ENCODE data around the gene SNCB. TPM values are rescaled to one million over a fixed set of nuclear protein-coding genes. Genes with fewer than 3 reads are reported as not detected.

The SNCB gene
- total RNA-seq, 1 experiment from 2014 or later = not detected

GRCh38 chr5:176644878-176645670, 14.7 kb upstream of the SNCB start:
- CTCF ChIA-PET = no interaction called here
- Mint-ChIP-seq H3K27ac (ENCODE audit: unreplicated experiment) (no peak overlapping the region), H3K4me3 (ENCODE audit: low read depth, unreplicated experiment) (no peak overlapping the region), H3K27me3 (ENCODE audit: unreplicated experiment) (no peaks in the 10 kb centered on the region), H3K36me3 (ENCODE audit: insufficient read depth, unreplicated experiment) (peaks cover 28% of the 10 kb centered on the region), H3K9me3 (ENCODE audit: low read depth, unreplicated experiment) (no peaks in the 10 kb centered on the region), H3K4me1 (ENCODE audit: low read depth, unreplicated experiment) (peaks cover 11% of the 10 kb centered on the region)
- DNase-seq = no peak
- intact Hi-C loops (cut with micrococcal nuclease; ENCODE audit: unreplicated experiment) = no loop called here
- TF ChIP-seq, protein P1, sequence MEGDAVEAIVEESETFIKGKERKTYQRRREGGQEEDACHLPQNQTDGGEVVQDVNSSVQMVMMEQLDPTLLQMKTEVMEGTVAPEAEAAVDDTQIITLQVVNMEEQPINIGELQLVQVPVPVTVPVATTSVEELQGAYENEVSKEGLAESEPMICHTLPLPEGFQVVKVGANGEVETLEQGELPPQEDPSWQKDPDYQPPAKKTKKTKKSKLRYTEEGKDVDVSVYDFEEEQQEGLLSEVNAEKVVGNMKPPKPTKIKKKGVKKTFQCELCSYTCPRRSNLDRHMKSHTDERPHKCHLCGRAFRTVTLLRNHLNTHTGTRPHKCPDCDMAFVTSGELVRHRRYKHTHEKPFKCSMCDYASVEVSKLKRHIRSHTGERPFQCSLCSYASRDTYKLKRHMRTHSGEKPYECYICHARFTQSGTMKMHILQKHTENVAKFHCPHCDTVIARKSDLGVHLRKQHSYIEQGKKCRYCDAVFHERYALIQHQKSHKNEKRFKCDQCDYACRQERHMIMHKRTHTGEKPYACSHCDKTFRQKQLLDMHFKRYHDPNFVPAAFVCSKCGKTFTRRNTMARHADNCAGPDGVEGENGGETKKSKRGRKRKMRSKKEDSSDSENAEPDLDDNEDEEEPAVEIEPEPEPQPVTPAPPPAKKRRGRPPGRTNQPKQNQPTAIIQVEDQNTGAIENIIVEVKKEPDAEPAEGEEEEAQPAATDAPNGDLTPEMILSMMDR (IDR thresholded peaks at IDR 0.05; ENCODE audit: unreplicated experiment) = no peak
- BruUV-seq (replicated peaks) = no TSS peak

DNA sequence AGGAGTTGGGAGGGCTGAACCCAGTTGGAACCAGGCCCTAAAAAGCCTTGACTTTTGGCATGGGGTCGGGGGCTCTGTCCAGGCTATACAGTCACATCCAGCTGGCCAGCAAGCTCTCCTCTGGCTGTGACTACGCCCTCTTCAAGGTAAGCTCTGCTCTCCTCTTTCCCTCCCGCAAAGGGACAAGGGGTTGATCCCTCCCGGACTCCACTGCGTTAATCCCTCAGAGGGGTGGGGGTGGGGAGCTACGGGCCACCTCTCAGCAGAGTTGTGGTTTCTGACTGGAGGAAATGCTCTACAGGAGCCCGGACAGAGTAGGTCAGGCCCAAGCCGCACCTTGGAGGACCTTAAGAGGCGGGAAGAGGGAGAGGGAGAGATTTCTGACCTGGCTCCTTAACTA, 14.0 kb upstream of the SNCB start:
- H3K27ac Mint-ChIP-seq (ENCODE audit: unreplicated experiment) = no peak overlapping the region
- CTCF ChIA-PET = no interaction called here
- H3K36me3 Mint-ChIP-seq (ENCODE audit: insufficient read depth, unreplicated experiment) = peaks cover 28% of the 10 kb centered on the region
- no peaks in the 10 kb centered on the region for H3K27me3 Mint-ChIP-seq (ENCODE audit: unreplicated experiment)
- peaks cover 9% of the 10 kb centered on the region for H3K4me1 Mint-ChIP-seq (ENCODE audit: low read depth, unreplicated experiment)
- TF ChIP-seq, protein P1 (IDR thresholded peaks at IDR 0.05; ENCODE audit: unreplicated experiment) = no peak
- BruUV-seq (replicated peaks) = no TSS peak
- H3K9me3 Mint-ChIP-seq (ENCODE audit: low read depth, unreplicated experiment) = no peaks in the 10 kb centered on the region
- H3K4me3 Mint-ChIP-seq (ENCODE audit: low read depth, unreplicated experiment) = no peak overlapping the region
- no peak for DNase-seq
- intact Hi-C loops (cut with micrococcal nuclease; ENCODE audit: unreplicated experiment) = no loop called here

DNA sequence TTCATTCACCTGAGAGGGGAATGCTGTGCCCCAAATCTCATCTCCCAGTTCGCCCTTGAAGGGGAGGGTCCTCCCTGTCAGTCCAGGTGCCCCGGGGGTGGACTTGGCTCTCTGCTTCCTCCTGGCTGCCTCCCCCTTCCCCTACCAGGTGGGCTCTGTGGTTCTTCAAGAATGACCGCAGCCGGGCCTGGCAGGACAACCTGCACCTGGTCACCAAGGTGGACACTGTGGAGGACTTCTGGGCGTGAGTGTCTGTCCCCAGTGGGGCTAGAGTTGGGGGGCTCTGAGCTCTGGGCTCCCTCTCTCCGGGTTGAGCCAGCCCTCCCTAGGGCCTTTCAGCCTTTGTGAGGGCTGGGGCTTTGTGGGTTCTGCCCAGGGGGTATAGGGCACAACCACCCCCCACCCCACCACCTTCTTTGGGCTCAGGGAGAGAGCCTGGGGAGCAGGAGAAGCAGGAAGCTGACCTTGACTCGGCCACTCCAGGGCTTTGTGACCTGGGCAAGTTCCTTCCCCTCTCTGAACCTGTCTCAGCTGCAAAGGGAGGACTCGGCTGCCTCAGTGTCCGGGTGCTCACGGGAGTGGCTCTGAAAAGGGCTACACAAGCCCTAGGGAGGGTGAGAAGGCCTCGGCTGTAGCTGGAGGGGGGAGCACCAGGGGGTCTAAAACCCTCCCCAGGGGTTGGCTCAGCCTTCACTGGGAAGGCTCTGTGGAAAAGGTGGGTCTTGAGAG, 13.3 kb upstream of the SNCB start:
- CTCF ChIA-PET = no interaction called here
- Mint-ChIP-seq H3K27ac (ENCODE audit: unreplicated experiment) (no peak overlapping the region), H3K9me3 (ENCODE audit: low read depth, unreplicated experiment) (no peaks in the 10 kb centered on the region), H3K4me3 (ENCODE audit: low read depth, unreplicated experiment) (no peak overlapping the region), H3K4me1 (ENCODE audit: low read depth, unreplicated experiment) (peaks cover 4% of the 10 kb centered on the region), H3K27me3 (ENCODE audit: unreplicated experiment) (peaks cover 4% of the 10 kb centered on the region), H3K36me3 (ENCODE audit: insufficient read depth, unreplicated experiment) (peaks cover 24% of the 10 kb centered on the region)
- BruUV-seq (replicated peaks) = no TSS peak
- TF ChIP-seq, protein P1 (IDR thresholded peaks at IDR 0.05; ENCODE audit: unreplicated experiment) = no peak
- intact Hi-C loops (cut with micrococcal nuclease; ENCODE audit: unreplicated experiment) = no loop called here
- DNase-seq = no peak

DNA sequence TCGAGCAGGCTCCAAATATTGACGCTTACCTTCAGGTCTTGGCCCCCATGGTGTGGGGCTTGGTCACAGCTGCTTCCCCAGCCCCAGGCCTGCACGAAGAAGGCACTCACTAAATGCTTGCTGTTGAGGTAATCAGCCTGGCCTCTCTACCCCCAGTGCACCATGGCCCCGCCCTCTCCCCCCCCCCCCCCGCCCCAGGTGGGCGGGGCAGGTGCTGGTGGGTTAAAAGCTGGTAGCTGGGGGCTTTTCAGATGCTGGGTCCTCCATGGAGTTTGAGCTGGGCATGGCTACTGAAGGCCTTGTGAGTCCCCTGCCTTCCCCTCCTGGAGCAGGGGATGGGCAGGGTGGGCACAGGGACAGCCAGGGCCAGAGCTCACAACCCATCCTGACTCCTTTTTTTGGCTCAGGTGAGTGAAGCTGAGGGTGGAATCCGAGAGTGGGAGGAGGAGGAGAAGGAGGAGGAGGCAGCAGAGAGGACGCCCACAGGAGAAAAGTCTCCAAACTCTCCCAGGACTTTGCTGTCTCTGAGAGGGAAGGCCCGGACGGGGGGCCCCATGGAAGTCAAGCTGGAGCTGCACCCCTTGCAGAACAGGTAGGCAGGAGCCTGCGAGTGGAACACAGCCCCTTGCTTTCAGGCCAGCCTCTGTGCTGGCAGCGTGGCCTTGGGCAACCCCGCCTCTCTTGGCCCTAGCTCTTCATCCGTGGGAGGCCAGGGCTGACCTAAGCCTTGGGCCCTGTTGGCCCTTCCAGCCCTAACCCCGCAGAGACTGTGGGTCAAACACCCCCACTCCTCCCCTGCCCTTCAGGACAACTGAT, 12.5 kb upstream of the SNCB start:
- Mint-ChIP-seq H3K27ac (ENCODE audit: unreplicated experiment) (no peak overlapping the region), H3K9me3 (ENCODE audit: low read depth, unreplicated experiment) (no peaks in the 10 kb centered on the region), H3K4me3 (ENCODE audit: low read depth, unreplicated experiment) (no peak overlapping the region), H3K36me3 (ENCODE audit: insufficient read depth, unreplicated experiment) (peaks cover 17% of the 10 kb centered on the region), H3K27me3 (ENCODE audit: unreplicated experiment) (peaks cover 12% of the 10 kb centered on the region), H3K4me1 (ENCODE audit: low read depth, unreplicated experiment) (no peaks in the 10 kb centered on the region)
- CTCF ChIA-PET = interaction anchor here (0.6 kb wide), 1 partner anchor 8 kb away, joined by 4 read pairs; no protein-coding TSS in a partner anchor
- intact Hi-C loops (cut with micrococcal nuclease; ENCODE audit: unreplicated experiment) = no loop called here
- no peak for DNase-seq
- TF ChIP-seq, protein P1 (IDR thresholded peaks at IDR 0.05; ENCODE audit: unreplicated experiment) = no peak
- BruUV-seq (replicated peaks) = no TSS peak

Data from Calu3 (cell line).